HL-60 (cell line): ENCODE measurements around the gene ZMYM2.

Source experiments
- DNase-seq, 2 experiments: peaks; one replicate each; pipeline ENCODE4 v3.0.0-alpha.2; 2010 to 2020; ENCODE audit warnings: low read depth in 1 of 2, low spot score in 1 of 2
- H3K27ac ChIP-seq: fragments of 250-450 bp; sonication (Bioruptor Pico); replicated peaks from 2 replicates; pipeline ENCODE4 v1.5.1; 2020; ENCODE audit warnings: mild to moderate bottlenecking, moderate library complexity
- H3K27me3 ChIP-seq: fragments of 250-450 bp; sonication (Bioruptor Pico); 2 replicates; pipeline ENCODE4 v1.5.1; 2021; ENCODE audit warnings: mild to moderate bottlenecking, moderate library complexity; ENCODE audit not compliant: insufficient read depth, poor library complexity, severe bottlenecking
- H3K4me3 ChIP-seq: replicated peaks from 2 replicates; pipeline ENCODE4 v1.5.1; 2011; ENCODE audit warnings: mild to moderate bottlenecking, control low read depth, low read length; ENCODE audit not compliant: insufficient read depth
- GABPA ChIP-seq: IDR thresholded peaks from 2 replicates; pipeline ENCODE4 v1.6.1; 2012; ENCODE audit warnings: low read depth
- POLR2AphosphoS5 ChIP-seq: IDR thresholded peaks from 2 replicates; pipeline ENCODE4 v1.6.1; 2012; ENCODE audit warnings: low read depth
- REST ChIP-seq: IDR thresholded peaks from 2 replicates; pipeline ENCODE4 v1.6.1; 2012; ENCODE audit warnings: low read depth; ENCODE audit not compliant: insufficient replicate concordance
- SPI1 ChIP-seq: IDR thresholded peaks from 2 replicates; pipeline ENCODE4 v1.6.1; 2012; ENCODE audit warnings: low read depth, mild to moderate bottlenecking, borderline replicate concordance
- TF ChIP-seq, protein P1 (sequence below): IDR thresholded peaks from one replicate; pipeline ENCODE4 v1.5.1; 2011; ENCODE audit warnings: low read length, control low read depth, inconsistent platforms; ENCODE audit not compliant: insufficient read depth

Gene ZMYM2

DNA sequence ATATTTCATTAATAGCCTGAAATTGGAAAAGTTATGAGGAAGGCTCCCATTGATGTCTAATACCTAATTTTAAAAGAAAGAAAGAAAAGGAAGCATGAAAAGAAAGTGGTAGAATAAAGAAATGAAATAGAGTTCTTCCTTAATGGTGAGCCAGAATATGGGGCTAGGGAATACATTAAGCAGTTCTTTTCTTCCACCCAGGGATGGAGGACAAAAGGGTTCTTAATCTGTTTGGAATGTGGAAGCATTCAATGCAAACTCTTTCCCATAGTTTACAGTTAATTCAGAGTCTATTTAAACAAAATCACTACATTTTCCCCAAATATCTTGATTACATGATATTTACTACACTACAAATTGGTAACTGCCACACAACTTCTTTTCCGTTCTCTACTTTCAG is 18.4 kb upstream of the ZMYM2 start:
- no peak for DNase-seq
- Histone ChIP-seq H3K4me3 (no peak overlapping the region), H3K27ac (no peak overlapping the region), H3K27me3 (no peaks in the 10 kb centered on the region)
- TF ChIP-seq REST (no peak), GABPA (no peak), SPI1 (no peak), POLR2AphosphoS5 (no peak)
- TF ChIP-seq, protein P1, sequence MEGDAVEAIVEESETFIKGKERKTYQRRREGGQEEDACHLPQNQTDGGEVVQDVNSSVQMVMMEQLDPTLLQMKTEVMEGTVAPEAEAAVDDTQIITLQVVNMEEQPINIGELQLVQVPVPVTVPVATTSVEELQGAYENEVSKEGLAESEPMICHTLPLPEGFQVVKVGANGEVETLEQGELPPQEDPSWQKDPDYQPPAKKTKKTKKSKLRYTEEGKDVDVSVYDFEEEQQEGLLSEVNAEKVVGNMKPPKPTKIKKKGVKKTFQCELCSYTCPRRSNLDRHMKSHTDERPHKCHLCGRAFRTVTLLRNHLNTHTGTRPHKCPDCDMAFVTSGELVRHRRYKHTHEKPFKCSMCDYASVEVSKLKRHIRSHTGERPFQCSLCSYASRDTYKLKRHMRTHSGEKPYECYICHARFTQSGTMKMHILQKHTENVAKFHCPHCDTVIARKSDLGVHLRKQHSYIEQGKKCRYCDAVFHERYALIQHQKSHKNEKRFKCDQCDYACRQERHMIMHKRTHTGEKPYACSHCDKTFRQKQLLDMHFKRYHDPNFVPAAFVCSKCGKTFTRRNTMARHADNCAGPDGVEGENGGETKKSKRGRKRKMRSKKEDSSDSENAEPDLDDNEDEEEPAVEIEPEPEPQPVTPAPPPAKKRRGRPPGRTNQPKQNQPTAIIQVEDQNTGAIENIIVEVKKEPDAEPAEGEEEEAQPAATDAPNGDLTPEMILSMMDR: no peak

DNA sequence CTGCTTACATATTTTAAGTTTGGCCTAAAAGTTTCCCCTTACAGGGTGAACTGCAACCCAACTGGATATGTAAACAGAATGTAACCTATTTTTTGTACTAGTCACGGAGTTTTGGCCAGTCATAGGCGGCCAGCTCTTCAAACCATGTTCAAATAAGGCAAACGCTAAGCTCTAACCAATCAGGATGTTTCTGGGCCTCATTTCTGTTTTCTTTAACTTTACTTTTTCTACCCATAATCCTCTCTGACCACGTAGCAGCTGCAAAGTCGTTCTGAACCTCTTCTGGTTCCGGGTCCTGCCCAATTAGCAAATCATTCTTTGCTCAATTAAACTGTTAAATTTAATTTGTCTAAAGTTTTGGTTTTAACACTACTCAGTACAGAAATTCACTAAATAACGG is 8.2 kb upstream of the ZMYM2 start:
- H3K27me3 ChIP-seq: no peaks in the 10 kb centered on the region
- no peak for TF ChIP-seq SPI1
- no peak for TF ChIP-seq REST
- TF ChIP-seq, protein P1: no peak
- no peak for TF ChIP-seq GABPA
- TF ChIP-seq POLR2AphosphoS5: no peak
- DNase-seq: no peak
- H3K27ac ChIP-seq: no peak overlapping the region
- H3K4me3 ChIP-seq: no peak overlapping the region

DNA sequence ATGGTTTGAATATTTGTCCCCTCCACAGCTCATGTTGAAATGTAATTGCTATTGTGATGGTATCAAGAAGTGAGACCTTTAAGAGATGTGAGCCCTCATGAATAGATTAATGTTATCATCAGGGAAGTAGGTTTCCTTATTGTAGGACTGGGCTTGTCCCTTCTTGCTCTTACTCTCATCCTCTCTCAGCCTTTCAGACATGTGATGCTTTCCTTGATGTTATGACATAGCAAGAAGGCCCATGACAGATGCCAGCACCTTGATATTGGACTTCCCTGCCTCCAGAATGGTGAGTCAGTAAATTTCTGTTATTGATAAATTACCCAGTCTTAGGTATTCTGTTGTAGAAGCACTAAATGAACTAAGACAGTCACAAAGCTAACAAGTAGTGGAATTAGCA is 5.7 kb upstream of the ZMYM2 start:
- no peak for DNase-seq
- Histone ChIP-seq H3K27ac (no peak overlapping the region), H3K4me3 (no peak overlapping the region), H3K27me3 (no peaks in the 10 kb centered on the region)
- TF ChIP-seq GABPA: no peak
- no peak for TF ChIP-seq SPI1
- no peak for TF ChIP-seq POLR2AphosphoS5
- TF ChIP-seq, protein P1: no peak
- no peak for TF ChIP-seq REST
